ENCODE data around the gene SGPP2.

Gene SGPP2

GRCh38 chr2:222470802-222471468 lies 46.6 kb downstream of the SGPP2 start:
- DNase-seq (ENCODE audit: low read depth in 4 of 4, low spot score in 1 of 4): no peak

- DNase-seq (ENCODE audit: low read depth in 4 of 4, low spot score in 1 of 4): no peak
Measured at GRCh38 chr2:222477962-222478608, 53.7 kb downstream of the SGPP2 start.

- DNase-seq (ENCODE audit: low read depth in 4 of 4, low spot score in 1 of 4): no peak
Measured at GRCh38 chr2:222479859-222480258, 55.5 kb downstream of the SGPP2 start.

GRCh38 chr2:222480497-222480896 lies 56.2 kb downstream of the SGPP2 start:
- DNase-seq (ENCODE audit: low read depth in 4 of 4, low spot score in 1 of 4): no peak

- no peak for DNase-seq (ENCODE audit: low read depth in 4 of 4, low spot score in 1 of 4)
Measured at GRCh38 chr2:222481941-222482340, 57.6 kb downstream of the SGPP2 start.

- no peak for DNase-seq (ENCODE audit: low read depth in 4 of 4, low spot score in 1 of 4)
Measured at GRCh38 chr2:222483513-222484039, 59.2 kb downstream of the SGPP2 start.

- no peak for DNase-seq (ENCODE audit: low read depth in 4 of 4, low spot score in 1 of 4)
Measured at GRCh38 chr2:222485367-222486211, 61.2 kb downstream of the SGPP2 start.

- no peak for DNase-seq (ENCODE audit: low read depth in 4 of 4, low spot score in 1 of 4)
Measured at GRCh38 chr2:222490131-222490530, 65.8 kb downstream of the SGPP2 start.

- no peak for DNase-seq (ENCODE audit: low read depth in 4 of 4, low spot score in 1 of 4)
Measured at GRCh38 chr2:222492683-222493082, 68.3 kb downstream of the SGPP2 start.

GRCh38 chr2:222494104-222494739 lies 69.9 kb downstream of the SGPP2 start:
- no peak for DNase-seq (ENCODE audit: low read depth in 4 of 4, low spot score in 1 of 4)

- DNase-seq (ENCODE audit: low read depth in 4 of 4, low spot score in 1 of 4): no peak
Measured at GRCh38 chr2:222495388-222495787, 71.0 kb downstream of the SGPP2 start.

GRCh38 chr2:222499226-222499625 lies 74.9 kb downstream of the SGPP2 start:
- no peak for DNase-seq (ENCODE audit: low read depth in 4 of 4, low spot score in 1 of 4)

GRCh38 chr2:222504191-222504590 lies 79.8 kb downstream of the SGPP2 start:
- DNase-seq (ENCODE audit: low read depth in 4 of 4, low spot score in 1 of 4): no peak

- DNase-seq (ENCODE audit: low read depth in 4 of 4, low spot score in 1 of 4): no peak
Measured at GRCh38 chr2:222504719-222505118, 80.4 kb downstream of the SGPP2 start.

GRCh38 chr2:222506230-222506935 lies 82.0 kb downstream of the SGPP2 start:
- no peak for DNase-seq (ENCODE audit: low read depth in 4 of 4, low spot score in 1 of 4)

GRCh38 chr2:222514901-222515300 lies 90.6 kb downstream of the SGPP2 start:
- no peak for DNase-seq (ENCODE audit: low read depth in 4 of 4, low spot score in 1 of 4)

- no peak for DNase-seq (ENCODE audit: low read depth in 4 of 4, low spot score in 1 of 4)
Measured at GRCh38 chr2:222518570-222519381, 94.4 kb downstream of the SGPP2 start.

- DNase-seq (ENCODE audit: low read depth in 4 of 4, low spot score in 1 of 4): no peak
Measured at GRCh38 chr2:222521099-222521498, 96.8 kb downstream of the SGPP2 start.

GRCh38 chr2:222522082-222522481 lies 97.7 kb downstream of the SGPP2 start:
- no peak for DNase-seq (ENCODE audit: low read depth in 4 of 4, low spot score in 1 of 4)

Measured in stimulated activated CD4-positive, alpha-beta T cell treated with anti-CD3 and anti-CD28 coated beads, Interleukin-1b, Interleukin-23, amount 100 ng/mL, for 24 hours (primary cell).